ENCODE results near the gene STX18. TPM values are rescaled to one million over a fixed set of nuclear protein-coding genes. Genes with fewer than 3 reads are reported as not detected.

The STX18 gene
- total and polyA plus RNA-seq, 11 donors = 10.1 to 26.1 (median 18.0) TPM

GRCh38 chr4:4383085-4383484, 158.8 kb downstream of the STX18 start:
- Histone ChIP-seq H3K9me3 (no peaks in the 10 kb centered on the region), H3K36me3 (no peaks in the 10 kb centered on the region), H3K27ac (peak overlapping the region in 4 of 12 donors; percentile 33 to 72 (median 42)), H3K27me3 (peaks cover 0 to 37% (median 27%) of the 10 kb centered on the region in 9 donors), H3K4me3 (no peak overlapping the region), H3K4me1 (peaks cover 0 to 41% (median 15%) of the 10 kb centered on the region in 12 donors)
- intact Hi-C loops (cut with DNase I) = no loop called here
- ATAC-seq = peak; percentile 56 to 79 (median 74)
- TF ChIP-seq CTCF (IDR thresholded peaks at IDR 0.05) (no peak), POLR2A (IDR thresholded peaks at IDR 0.05) (no peak)
- WGBS, 4 donors = 31 to 52% (median 43%) methylated on average over 3 of the region's 3 CpGs
- DNase-seq = peak in 2 of 5 donors; percentile 41 to 66

GRCh38 chr4:4379540-4380087, 162.2 kb downstream of the STX18 start:
- Histone ChIP-seq H3K36me3 (no peaks in the 10 kb centered on the region), H3K27ac (no peak overlapping the region), H3K27me3 (peaks cover 0 to 6% (median 0%) of the 10 kb centered on the region in 9 donors), H3K9me3 (peaks cover 0 to 4% (median 0%) of the 10 kb centered on the region in 12 donors), H3K4me3 (no peak overlapping the region), H3K4me1 (peaks cover 0 to 14% (median 0%) of the 10 kb centered on the region in 12 donors)
- intact Hi-C loops (cut with DNase I) = no loop called here
- DNase-seq (no peak), ATAC-seq (no peak)
- TF ChIP-seq POLR2A (IDR thresholded peaks at IDR 0.05) (no peak), CTCF (IDR thresholded peaks at IDR 0.05) (no peak)
- 57 to 70% (median 63%) methylated on average over 6 of the region's 6 CpGs for WGBS, 4 donors

GRCh38 chr4:4377732-4378460, 164.0 kb downstream of the STX18 start:
- DNase-seq = peak in 3 of 5 donors; percentile 47 to 58 (median 56)
- Histone ChIP-seq H3K4me1 (peaks cover 0 to 5% (median 0%) of the 10 kb centered on the region in 12 donors), H3K27me3 (peaks cover 0 to 6% (median 0%) of the 10 kb centered on the region in 9 donors), H3K9me3 (peaks cover 0 to 7% (median 0%) of the 10 kb centered on the region in 12 donors), H3K4me3 (no peak overlapping the region), H3K27ac (no peak overlapping the region), H3K36me3 (no peaks in the 10 kb centered on the region)
- intact Hi-C loops (cut with DNase I) = no loop called here
- TF ChIP-seq POLR2A (IDR thresholded peaks at IDR 0.05) = no peak
- TF ChIP-seq CTCF (IDR thresholded peaks at IDR 0.05) = no peak
- 62 to 66% (median 64%) methylated on average over 23 of the region's 23 CpGs for WGBS, 4 donors
- ATAC-seq = peak in 3 of 4 donors; percentile 52 to 77 (median 55)

- Histone ChIP-seq H3K36me3 (no peaks in the 10 kb centered on the region), H3K4me3 (no peak overlapping the region), H3K27me3 (no peaks in the 10 kb centered on the region), H3K27ac (no peak overlapping the region), H3K4me1 (peaks cover 0 to 3% (median 0%) of the 10 kb centered on the region in 12 donors), H3K9me3 (peaks cover 0 to 7% (median 0%) of the 10 kb centered on the region in 12 donors)
- TF ChIP-seq CTCF (IDR thresholded peaks at IDR 0.05) = no peak
- no peak for TF ChIP-seq POLR2A (IDR thresholded peaks at IDR 0.05)
- intact Hi-C loops (cut with DNase I) = no loop called here
- ATAC-seq (no peak), DNase-seq (no peak)
- 76 to 85% (median 80%) methylated on average over 12 of the region's 12 CpGs for WGBS, 4 donors
Measured at GRCh38 chr4:4377191-4377590, 164.7 kb downstream of the STX18 start.
